ENCODE results near the gene SRCIN1. TPM values are rescaled to one million over a fixed set of nuclear protein-coding genes. Genes with fewer than 3 reads are reported as not detected.

Gene SRCIN1
- total RNA-seq, 1 experiment from 2014 or later: 6.9 TPM

DNA sequence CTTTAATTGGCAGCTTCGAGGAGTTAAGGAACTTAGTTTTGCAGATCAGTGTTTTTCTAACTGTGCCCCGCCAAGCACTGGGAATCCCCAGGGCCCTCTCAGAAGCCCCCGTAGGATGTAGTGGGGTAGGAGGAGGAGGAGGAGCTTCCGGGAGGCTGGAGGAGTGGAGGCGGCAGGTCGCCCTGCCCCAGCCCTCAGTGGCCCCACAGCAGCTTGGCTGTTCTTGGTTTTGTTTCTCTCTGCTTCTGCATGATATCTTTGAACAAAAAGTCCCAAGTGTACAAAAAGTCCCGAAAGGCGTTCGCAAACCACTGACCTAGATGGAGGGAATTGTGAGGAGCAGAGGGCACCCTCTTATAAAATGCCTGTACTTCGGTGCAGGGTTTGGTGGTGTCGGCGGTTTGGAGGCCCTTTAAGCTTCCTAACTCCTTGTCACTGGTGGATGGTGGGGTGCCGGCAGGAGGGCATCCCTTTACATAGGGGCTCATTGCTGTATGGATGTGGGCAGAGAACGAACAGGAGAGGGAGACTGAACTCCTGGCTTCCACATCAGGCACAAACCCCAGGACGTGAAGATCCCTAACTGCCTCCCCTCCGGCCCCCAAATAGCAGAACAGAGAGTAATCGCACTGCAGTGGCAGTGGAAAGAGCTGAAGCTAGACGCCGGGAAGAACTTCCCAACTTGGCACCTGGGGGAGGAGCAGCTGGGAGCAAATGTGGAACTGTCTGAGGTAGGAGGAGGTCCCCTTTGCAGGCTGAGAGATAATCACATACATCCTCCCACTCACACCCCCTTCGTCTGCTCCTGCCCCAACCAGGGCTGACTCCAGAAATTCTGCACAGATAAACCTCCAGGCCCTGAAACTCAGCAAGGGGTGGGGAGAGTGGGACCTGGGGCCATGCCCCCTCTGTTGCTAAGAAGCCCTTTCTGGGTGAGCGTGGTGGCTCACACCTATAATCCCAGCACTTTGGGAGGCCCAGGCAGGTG is 49.0 kb upstream of the SRCIN1 start:
- peak overlapping the region in 1 of 2 experiments; percentile 4; a peak in 1 of 5 replicates for H3K4me3 Mint-ChIP-seq

More for the DNA sequence above, 49.0 kb upstream of the SRCIN1 start:
- no peak overlapping the region for H4K91ac ChIP-seq (ENCODE audit: insufficient read length, low read depth, low read length)
- H3K9me3 Mint-ChIP-seq: no peaks in the 10 kb centered on the region
- H3K18ac ChIP-seq (ENCODE audit: insufficient read length, low read depth, low read length): no peak overlapping the region
- no peak overlapping the region for H2BK120ac ChIP-seq (ENCODE audit: low read depth, low read length, poor library complexity, severe bottlenecking)
- no peak overlapping the region for H4K8ac ChIP-seq (replicated peaks; ENCODE audit: insufficient read length, low read depth, low read length)
- H3K56ac ChIP-seq (ENCODE audit: insufficient read length, low read depth, low read length): no peak overlapping the region
- no peak overlapping the region for H3T11ph ChIP-seq (ENCODE audit: low read length)
- no peak overlapping the region for H2BK15ac ChIP-seq (ENCODE audit: low read depth, low read length)
- TF ChIP-seq CTCF (conservative IDR thresholded peaks at IDR 0.05): no peak
- H3K23me2 ChIP-seq (ENCODE audit: insufficient read length, low read depth, low read length, poor library complexity, severe bottlenecking): no peaks in the 10 kb centered on the region
- no peak overlapping the region for H3K9ac ChIP-seq (ENCODE audit: extremely low read depth, insufficient read length, low read length)
- H2BK20ac ChIP-seq (ENCODE audit: low read depth, low read length, poor library complexity, severe bottlenecking): no peak overlapping the region
- H2BK12ac ChIP-seq (ENCODE audit: insufficient read length, low read depth, low read length): no peak overlapping the region
- H2AFZ ChIP-seq (ENCODE audit: low read length): no peak overlapping the region
- DNase-seq: peak; percentile 30
- H3K9me3 ChIP-seq (ENCODE audit: control insufficient read depth, low read depth, low read length): no peaks in the 10 kb centered on the region
- H3K27ac Mint-ChIP-seq: no peak overlapping the region; a peak in 1 of 7 replicates
- no peak overlapping the region for H2AK5ac ChIP-seq (ENCODE audit: insufficient read length, low read length)
- no peaks in the 10 kb centered on the region for H3K79me1 ChIP-seq (ENCODE audit: insufficient read depth, low read depth, low read length, poor library complexity, severe bottlenecking)
- no peak overlapping the region for H3K4me2 ChIP-seq (ENCODE audit: insufficient read depth, insufficient read length, low read length)
- H2BK5ac ChIP-seq (ENCODE audit: insufficient read length, low read length): no peak overlapping the region
- H3K4me1 Mint-ChIP-seq: peaks cover 23 to 29% of the 10 kb centered on the region in 2 experiments
- no peaks in the 10 kb centered on the region for H3K27me3 ChIP-seq (ENCODE audit: insufficient read depth, low read length)
- H3K27me3 Mint-ChIP-seq (ENCODE audit: low read depth): peaks cover 29% of the 10 kb centered on the region
- H3K4me1 ChIP-seq (ENCODE audit: insufficient read depth, low read length): no peaks in the 10 kb centered on the region; the same call in 1 of the 2 replicates
- H3K14ac ChIP-seq (ENCODE audit: insufficient read depth, low read length): no peak overlapping the region
- H4K20me1 ChIP-seq (ENCODE audit: control insufficient read depth, insufficient read depth, insufficient read length): no peaks in the 10 kb centered on the region
- no peak overlapping the region for H4K5ac ChIP-seq (ENCODE audit: insufficient read length, low read depth, low read length)
- H3K79me2 ChIP-seq (ENCODE audit: insufficient read depth, low read length): no peaks in the 10 kb centered on the region
- no peak overlapping the region for H3K27ac ChIP-seq (ENCODE audit: insufficient read length, low read depth, low read length)
- no CpG with 5 or more reads among the region's 21 CpGs for WGBS (ENCODE audit: extremely low coverage, insufficient read length, low lambda C conversion rate)
- no peak overlapping the region for H3K23ac ChIP-seq (ENCODE audit: insufficient read length, low read depth, low read length)
- no peak overlapping the region for H3K4ac ChIP-seq (ENCODE audit: low read depth, low read length)
- H3K36me3 Mint-ChIP-seq (ENCODE audit: insufficient read depth in 1 of 3, low read depth in 3 of 3): no peaks in the 10 kb centered on the region; a peak in 1 of 7 replicates

All from H9 (cell line).